WI38 (cell line): ENCODE data around the gene E2F2.

Experiments
- H3K4me3 ChIP-seq: 2 replicates; pipeline ENCODE4 v1.5.1; 2011; ENCODE audit warnings: low read depth, mild to moderate bottlenecking, control low read depth, low read length
- TF ChIP-seq, protein P1 (sequence below): IDR thresholded peaks from 2 replicates; pipeline ENCODE4 v1.5.1; 2012; ENCODE audit warnings: low read depth, mild to moderate bottlenecking, control low read depth, low read length

E2F2 gene

DNA sequence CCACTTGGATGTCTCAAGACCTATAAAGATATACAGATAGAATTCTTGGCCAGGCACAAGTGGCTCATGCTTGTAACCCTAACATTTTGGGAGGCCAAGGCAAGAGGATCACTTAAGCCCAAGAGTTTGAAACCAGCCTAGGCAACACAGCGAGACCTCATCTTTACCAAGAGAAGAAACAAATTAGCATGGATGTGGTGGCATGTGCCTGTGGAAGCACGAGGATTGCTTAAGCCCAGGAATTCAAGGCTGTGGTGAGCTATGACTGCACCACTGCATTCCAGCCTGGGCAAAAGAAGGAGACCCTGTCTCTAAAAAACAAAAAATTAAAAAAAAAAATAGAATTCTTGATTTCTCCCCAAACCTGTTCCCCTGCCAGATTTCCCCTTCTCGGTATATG lies 55.4 kb downstream of the E2F2 start:
- TF ChIP-seq, protein P1, sequence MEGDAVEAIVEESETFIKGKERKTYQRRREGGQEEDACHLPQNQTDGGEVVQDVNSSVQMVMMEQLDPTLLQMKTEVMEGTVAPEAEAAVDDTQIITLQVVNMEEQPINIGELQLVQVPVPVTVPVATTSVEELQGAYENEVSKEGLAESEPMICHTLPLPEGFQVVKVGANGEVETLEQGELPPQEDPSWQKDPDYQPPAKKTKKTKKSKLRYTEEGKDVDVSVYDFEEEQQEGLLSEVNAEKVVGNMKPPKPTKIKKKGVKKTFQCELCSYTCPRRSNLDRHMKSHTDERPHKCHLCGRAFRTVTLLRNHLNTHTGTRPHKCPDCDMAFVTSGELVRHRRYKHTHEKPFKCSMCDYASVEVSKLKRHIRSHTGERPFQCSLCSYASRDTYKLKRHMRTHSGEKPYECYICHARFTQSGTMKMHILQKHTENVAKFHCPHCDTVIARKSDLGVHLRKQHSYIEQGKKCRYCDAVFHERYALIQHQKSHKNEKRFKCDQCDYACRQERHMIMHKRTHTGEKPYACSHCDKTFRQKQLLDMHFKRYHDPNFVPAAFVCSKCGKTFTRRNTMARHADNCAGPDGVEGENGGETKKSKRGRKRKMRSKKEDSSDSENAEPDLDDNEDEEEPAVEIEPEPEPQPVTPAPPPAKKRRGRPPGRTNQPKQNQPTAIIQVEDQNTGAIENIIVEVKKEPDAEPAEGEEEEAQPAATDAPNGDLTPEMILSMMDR, result no peak
- no peak overlapping the region for H3K4me3 ChIP-seq

DNA sequence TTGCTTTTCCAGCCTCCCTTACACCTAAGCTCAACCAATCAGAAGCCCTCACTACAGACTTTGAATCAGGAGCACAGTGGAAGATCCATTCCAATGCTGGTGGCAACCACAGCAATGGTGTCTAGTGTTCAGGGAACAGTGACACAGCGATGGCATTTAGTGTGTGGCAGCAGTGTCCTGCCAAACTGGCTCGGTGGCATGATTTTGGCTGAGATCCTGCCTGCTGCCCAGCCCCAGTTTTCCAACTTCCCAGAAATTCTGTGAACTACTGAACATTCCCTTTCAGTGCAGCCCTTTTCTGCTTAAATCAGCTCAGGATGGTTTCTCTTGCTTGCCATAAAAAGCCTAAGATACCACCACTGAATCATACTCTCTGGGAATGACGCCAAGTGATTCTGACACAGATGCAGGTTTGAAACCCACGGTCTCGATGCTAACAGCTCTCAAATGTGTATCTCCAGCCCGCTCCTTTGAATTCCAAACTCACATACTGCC lies 55.9 kb downstream of the E2F2 start:
- no peak overlapping the region for H3K4me3 ChIP-seq
- TF ChIP-seq, protein P1, result no peak

DNA sequence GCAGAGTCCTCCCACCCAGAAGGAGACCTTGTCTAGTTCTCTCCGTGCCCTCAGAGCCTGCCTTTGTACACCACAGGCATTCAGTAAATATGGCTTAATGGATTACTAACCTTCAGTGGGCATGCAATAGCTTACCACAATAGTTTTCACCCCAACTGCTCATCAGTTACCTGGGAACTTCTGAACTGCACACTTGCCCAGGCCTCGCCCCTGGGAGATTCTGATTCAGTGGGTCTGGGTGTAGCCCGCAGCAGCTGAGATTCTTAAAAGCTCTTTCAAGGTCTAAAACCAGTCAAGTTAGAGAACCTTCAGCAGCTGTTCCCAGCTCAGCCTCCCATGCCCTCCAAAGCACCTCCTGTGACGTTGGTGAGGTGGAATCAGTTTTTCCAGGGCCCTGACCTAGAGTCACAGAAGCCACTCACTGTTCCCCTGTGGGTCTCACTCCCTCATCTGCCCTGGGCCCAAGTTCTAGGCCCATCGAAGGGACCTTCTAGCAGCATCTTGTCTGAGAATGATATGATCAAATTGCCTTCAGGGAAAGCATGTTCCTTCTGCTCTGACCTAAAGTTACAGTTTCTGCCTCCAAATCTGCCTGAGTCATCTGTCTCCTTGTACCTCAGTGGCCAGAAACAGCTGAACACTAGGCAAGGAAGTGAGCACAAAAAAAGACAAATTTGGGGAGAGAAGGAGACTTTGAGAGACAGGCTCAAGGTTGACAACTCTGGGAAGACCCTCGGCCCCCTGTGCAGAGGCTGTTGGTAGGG lies 57.8 kb downstream of the E2F2 start:
- no peak overlapping the region for H3K4me3 ChIP-seq
- TF ChIP-seq, protein P1, result no peak

DNA sequence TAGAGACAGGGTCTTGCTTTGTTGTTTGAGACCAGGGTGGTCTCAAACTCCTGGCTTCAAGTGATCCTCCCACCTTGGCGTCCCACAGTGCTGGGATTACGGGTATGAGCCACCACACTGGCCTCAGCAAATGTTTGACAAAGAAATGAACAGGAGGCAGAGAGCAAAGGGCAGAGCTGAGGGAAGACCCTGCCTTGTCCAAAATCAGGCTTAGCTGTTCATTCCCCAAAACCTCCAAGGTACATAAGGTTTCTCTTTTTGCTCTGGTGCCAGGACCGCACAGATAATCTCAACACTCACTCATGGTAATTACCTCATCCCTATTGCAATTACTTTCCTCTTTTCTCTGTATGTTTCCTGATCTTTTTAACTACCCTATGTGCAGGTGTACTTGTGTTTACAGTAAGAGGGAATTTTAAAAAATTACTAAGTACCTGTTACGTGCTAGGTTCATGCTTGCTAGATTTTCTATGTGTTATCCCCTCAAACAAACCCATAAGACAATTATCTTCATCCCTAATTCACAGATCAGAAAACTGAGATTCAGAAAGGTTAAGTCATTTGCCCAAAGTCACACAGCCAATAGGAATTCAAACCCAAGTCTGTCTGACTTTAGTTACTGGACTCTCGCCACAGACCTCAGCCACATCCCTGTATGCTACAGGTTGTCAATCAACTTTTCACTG lies 58.5 kb downstream of the E2F2 start:
- TF ChIP-seq, protein P1, result no peak
- no peak overlapping the region for H3K4me3 ChIP-seq

DNA sequence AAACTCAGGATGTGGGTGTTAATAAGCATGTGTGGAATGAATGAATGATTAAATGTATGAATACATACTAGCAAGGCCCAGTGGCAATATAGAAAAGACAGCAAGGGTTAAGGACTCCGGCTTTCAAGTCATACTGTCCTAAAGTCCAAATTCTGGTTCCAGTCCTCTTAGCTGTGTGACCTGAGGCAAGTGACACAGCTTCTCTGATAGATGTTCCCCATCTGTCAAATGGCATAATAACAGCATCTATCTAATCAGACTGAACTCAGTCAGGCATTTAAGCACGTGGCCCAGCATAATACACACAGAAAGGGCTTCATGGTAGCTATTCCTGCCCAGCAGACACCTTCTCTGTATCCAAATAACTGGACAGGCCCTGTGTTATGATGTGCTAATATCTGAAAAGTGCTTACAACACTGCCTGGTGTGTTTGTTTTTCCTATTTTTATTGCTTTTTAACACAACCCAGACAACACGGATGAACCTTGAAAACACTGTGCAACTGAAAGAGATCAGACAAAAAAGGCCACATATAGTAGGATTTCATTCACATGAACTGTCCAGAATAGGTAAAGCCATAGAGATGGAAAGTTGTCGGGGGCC lies 59.5 kb downstream of the E2F2 start:
- TF ChIP-seq, protein P1, result no peak
- no peak overlapping the region for H3K4me3 ChIP-seq

DNA sequence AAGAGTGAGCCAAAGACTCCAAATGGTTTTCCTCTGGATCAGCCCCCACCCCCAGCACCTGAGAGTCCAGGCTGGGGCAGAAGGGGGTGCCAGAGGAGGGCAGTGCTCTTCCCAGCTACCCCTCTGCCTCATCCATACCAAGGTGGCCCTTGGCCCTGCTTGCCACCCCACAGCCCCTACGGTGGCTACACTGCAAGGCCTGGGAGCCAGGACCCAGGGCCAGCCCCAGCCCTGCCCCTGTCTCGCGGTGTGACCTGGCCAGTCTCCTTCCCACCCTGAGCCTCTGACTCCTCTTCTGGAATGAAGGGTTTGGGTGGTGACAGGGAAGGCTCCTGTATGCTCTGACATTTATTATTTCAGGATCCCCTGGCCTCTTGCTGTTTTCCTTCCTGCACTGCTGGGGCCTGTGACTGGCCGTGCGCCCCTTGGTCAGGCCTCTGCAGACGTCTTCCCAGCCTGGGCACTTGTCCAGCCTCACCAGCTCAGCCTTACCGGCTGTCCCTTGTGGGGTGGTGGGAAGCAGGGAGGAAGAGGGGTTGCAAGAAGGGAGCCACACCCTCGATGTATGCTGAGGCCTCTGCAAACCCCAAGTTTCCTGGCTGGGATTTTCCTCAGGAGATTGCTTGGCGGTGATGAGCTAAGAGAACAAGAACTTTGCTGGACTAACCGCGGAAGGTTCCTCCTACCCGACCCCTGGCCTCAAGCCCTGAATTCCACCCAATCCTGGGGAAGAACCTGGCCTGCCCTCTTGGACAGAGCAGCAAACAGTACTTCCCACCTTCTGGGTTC lies 60.6 kb downstream of the E2F2 start:
- TF ChIP-seq, protein P1, result no peak
- no peak overlapping the region for H3K4me3 ChIP-seq
